Esophagus squamous epithelium (tissue), 5 donors: ENCODE measurements around the gene RILP. TPM values are rescaled to one million over a fixed set of nuclear protein-coding genes. Genes with fewer than 3 reads are reported as not detected.

Source experiments
- DNase-seq: peaks from one replicate; lab custom pipeline; 2025; lab: John Stamatoyannopoulos, UW
- H3K27ac ChIP-seq, 4 donors: fragments of 200-600 bp; sonication (generic); one replicate each; pipeline ENCODE4 v1.5.1; 2016 to 2019; ENCODE audit warnings: mild to moderate bottlenecking in 1 of 4
- H3K27me3 ChIP-seq, 4 donors: fragments of 200-600 bp; sonication (generic); 1 replicate in 3 of 4; 2 replicates in 1 of 4; pipeline versions ENCODE4 v1.5.1 to v1.6.0; 2017 to 2021; ENCODE audit warnings: antibody characterized with exemption in 1 of 4
- H3K36me3 ChIP-seq, 3 donors: fragments of 200-600 bp; sonication (generic); one replicate each; pipeline ENCODE4 v1.5.1; 2016 to 2019
- H3K4me1 ChIP-seq, 3 donors: fragments of 200-600 bp; sonication (generic); one replicate each; pipeline ENCODE4 v1.5.1; 2017 to 2019
- H3K4me3 ChIP-seq, 4 donors: fragments of 200-600 bp; sonication (generic); 1 replicate in 3 of 4; 2 replicates in 1 of 4; pipeline ENCODE4 v1.5.1; 2016 to 2019; ENCODE audit warnings: mild to moderate bottlenecking in 2 of 4, moderate library complexity in 1 of 4
- H3K9me3 ChIP-seq, 3 donors: fragments of 200-600 bp; sonication (generic); one replicate each; pipeline ENCODE4 v1.5.1; 2016 to 2019
- POLR2A ChIP-seq, 4 donors: fragments of 450-650 bp; IDR thresholded peaks; one replicate each; pipeline ENCODE4 v1.6.1; 2017; ENCODE audit warnings: antibody characterized with exemption in 4 of 4, mild to moderate bottlenecking in 4 of 4, moderate library complexity in 3 of 4
- WGBS, 2 donors: methylation state at CpG; one replicate each; pipeline ENCODE4 v1.1.5; 2018; 5-methylcytosine and 5-hydroxymethylcytosine counted together
- intact Hi-C: fragments of 100-400 bp; cut with DNase I; formaldehyde crosslinking; loops from one replicate; pipeline ENCODE4 v1.15.0; 2022
- total RNA-seq, 4 donors: library from RNA; depleted of rRNA; stranded (reverse); fragments of >200 nt; gene quantifications; one replicate each; pipeline ENCODE4 v1.1.0, GENCODE V29; 2016
- TF ChIP-seq, protein P1 (sequence below), 6 experiments: fragments of 450-650 bp in 4 of 6; fragments of 200-600 bp in 2 of 6; sonication (generic) in 2 of 6; IDR thresholded peaks; one replicate each; pipeline ENCODE4 v1.5.1; 2016 to 2019; ENCODE audit warnings: antibody characterized with exemption in 6 of 6, mild to moderate bottlenecking in 4 of 6, moderate library complexity in 4 of 6
- donor health status: DM: yes; HTN: yes; CAD: no.

The RILP gene
- total RNA-seq, 4 donors from 2014 or later, result 3.0 to 16.5 (median 13.9) TPM

DNA sequence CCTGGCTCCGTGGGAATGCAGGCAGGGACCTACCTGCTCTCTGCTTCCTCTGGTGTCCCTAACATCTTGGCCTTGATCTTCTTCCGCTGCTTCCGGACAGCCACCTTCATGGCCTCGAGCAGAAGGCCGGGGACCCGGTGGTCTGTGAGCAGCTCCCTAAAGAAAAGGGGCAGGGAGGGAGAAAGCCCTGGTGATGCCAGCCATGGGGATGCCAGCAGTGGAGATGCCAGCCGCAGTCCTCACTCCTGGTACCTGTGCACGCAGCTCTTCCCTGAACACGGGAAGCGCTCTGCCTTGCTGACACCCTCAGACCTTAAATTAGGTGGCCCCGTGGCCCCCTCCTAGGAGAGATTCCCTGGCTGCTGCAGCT lies 1.9 kb downstream of the RILP start:
- DNase-seq, result no peak
- peak overlapping the region; percentile 69 to 100 (median 91) for H3K27ac ChIP-seq
- no peaks in the 10 kb centered on the region for H3K27me3 ChIP-seq
- peaks cover 38 to 86% (median 42%) of the 10 kb centered on the region in 3 donors for H3K4me1 ChIP-seq
- no peak for TF ChIP-seq POLR2A (IDR thresholded peaks at IDR 0.05)
- TF ChIP-seq, protein P1, sequence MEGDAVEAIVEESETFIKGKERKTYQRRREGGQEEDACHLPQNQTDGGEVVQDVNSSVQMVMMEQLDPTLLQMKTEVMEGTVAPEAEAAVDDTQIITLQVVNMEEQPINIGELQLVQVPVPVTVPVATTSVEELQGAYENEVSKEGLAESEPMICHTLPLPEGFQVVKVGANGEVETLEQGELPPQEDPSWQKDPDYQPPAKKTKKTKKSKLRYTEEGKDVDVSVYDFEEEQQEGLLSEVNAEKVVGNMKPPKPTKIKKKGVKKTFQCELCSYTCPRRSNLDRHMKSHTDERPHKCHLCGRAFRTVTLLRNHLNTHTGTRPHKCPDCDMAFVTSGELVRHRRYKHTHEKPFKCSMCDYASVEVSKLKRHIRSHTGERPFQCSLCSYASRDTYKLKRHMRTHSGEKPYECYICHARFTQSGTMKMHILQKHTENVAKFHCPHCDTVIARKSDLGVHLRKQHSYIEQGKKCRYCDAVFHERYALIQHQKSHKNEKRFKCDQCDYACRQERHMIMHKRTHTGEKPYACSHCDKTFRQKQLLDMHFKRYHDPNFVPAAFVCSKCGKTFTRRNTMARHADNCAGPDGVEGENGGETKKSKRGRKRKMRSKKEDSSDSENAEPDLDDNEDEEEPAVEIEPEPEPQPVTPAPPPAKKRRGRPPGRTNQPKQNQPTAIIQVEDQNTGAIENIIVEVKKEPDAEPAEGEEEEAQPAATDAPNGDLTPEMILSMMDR (IDR thresholded peaks at IDR 0.05), result no peak
- intact Hi-C loops, result no loop called here
- H3K9me3 ChIP-seq, result no peaks in the 10 kb centered on the region
- H3K36me3 ChIP-seq, result peaks cover 20 to 35% (median 21%) of the 10 kb centered on the region in 3 donors
- H3K4me3 ChIP-seq, result peak overlapping the region in 3 of 4 donors; percentile 54 to 86 (median 84)
- WGBS, 2 donors, result 55 to 80% methylated on average over 5 to 8 of the region's 11 CpGs

DNA sequence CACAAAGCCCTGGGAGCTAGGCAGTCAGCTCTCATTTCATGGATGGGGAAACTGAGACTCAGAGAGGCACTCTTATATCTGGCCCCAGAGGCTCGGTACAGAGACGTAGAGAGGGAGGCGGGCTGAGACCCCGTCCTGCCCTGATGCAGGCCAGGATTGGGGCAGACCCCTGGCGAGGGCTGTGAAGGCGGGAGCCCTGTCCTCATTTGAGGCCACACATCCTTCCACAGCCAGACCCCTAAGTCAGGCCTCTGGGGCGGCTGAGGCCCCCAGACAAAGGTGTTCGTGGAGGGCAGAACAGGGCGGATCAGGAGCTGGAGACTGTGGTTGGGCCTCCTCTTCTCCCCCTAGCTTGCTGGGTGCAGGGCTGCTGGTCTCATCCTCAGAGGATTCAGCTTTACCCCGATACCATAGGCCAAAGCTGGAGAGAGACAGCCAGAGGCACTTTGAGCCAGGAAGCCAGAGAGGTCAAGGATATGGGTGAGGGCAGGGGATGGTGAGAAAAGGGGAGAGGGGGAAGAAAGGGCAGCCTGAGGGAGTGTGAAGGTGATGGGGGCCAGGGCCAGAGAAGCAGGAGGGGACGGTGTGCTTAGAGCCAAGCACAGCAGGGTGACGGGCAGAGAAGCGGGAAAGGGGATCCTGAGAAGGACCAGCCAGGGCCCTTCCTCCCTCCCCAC lies 3.3 kb downstream of the RILP start:
- H3K27ac ChIP-seq, result peak overlapping the region in 3 of 4 donors; percentile 61 to 87 (median 80)
- H3K4me3 ChIP-seq, result peak overlapping the region in 1 of 4 donors; percentile 74
- TF ChIP-seq, protein P1 (IDR thresholded peaks at IDR 0.05), result no peak
- TF ChIP-seq POLR2A (IDR thresholded peaks at IDR 0.05), result no peak
- peaks cover 8 to 21% (median 9%) of the 10 kb centered on the region in 3 donors for H3K36me3 ChIP-seq
- no peak for DNase-seq
- no peaks in the 10 kb centered on the region for H3K9me3 ChIP-seq
- no peaks in the 10 kb centered on the region for H3K27me3 ChIP-seq
- 80 to 82% methylated on average over 8 to 9 of the region's 13 CpGs for WGBS, 2 donors
- H3K4me1 ChIP-seq, result peaks cover 38 to 78% (median 42%) of the 10 kb centered on the region in 3 donors
- intact Hi-C loops, result no loop called here

DNA sequence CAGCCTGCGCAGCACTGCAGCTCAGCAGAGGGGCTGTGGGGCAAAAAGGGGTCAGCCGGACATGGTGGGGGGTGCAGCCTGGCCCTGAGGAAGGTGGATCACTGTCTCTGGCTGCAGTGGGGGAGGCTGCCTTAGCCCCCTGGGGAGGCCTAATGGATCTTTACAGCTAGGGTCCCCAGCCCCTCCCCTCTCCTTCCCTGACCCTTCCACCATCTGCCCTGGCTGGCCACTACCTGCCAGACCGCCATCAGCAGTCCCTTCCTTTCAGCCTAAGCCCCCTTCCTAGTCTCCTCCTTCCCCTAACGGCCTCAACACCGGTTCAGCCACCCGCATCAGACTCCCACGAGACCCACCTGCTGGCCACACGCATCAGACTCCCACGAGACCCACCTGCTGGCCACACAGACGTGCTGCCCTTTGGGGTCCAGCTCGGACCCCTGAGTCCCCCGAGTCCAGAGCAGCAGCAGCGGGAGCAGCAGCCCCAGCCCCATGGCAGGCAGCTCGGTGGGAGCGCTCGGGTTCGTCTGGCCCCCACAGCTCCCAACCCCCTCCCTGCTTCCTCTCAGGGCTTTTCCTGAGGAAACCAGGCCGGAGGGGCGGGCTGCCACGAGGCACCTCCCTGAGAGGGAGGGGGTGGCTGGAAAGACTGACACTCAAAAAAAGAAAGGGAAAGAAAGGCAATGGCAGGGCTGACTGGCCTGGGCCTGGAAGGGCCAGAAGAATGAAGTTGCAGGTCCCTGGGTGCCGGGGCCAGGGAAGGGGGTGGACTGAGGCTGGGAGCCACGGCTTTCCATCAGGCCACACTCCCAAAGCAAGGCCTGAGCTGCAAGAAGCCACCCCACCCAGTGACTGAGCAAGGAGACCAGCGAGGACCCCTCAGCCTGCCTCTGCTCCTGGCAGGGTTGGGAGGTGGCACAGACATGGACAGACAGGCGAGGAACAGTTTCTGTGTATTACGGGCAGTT lies 4.2 kb downstream of the RILP start, which contains the start of gene SCARF1:
Gene SCARF1 (minus strand): TSS at position 526 of the 965 bp plus-strand sequence. CDS start 35 bp downstream, at position 491.
- Histone ChIP-seq H3K9me3 (no peaks in the 10 kb centered on the region), H3K4me3 (peak within 1 kb of the TSS; percentile 9 to 74 (median 44)), H3K4me1 (peaks cover 32 to 74% (median 35%) of the 10 kb centered on the region in 3 donors), H3K36me3 (peaks cover 0 to 12% (median under 1%) of the 10 kb centered on the region in 3 donors), H3K27me3 (no peaks in the 10 kb centered on the region), H3K27ac (peak within 1 kb of the TSS; percentile 56 to 87 (median 70))
- TF ChIP-seq, protein P1 (IDR thresholded peaks at IDR 0.05), result no peak
- TF ChIP-seq POLR2A (IDR thresholded peaks at IDR 0.05), result peak in 2 of 4 donors; percentile 37 to 38
- 63 to 75% methylated on average over 6 to 11 of the region's 25 CpGs for WGBS, 2 donors
- no peak for DNase-seq
- intact Hi-C loops, result no loop called here

DNA sequence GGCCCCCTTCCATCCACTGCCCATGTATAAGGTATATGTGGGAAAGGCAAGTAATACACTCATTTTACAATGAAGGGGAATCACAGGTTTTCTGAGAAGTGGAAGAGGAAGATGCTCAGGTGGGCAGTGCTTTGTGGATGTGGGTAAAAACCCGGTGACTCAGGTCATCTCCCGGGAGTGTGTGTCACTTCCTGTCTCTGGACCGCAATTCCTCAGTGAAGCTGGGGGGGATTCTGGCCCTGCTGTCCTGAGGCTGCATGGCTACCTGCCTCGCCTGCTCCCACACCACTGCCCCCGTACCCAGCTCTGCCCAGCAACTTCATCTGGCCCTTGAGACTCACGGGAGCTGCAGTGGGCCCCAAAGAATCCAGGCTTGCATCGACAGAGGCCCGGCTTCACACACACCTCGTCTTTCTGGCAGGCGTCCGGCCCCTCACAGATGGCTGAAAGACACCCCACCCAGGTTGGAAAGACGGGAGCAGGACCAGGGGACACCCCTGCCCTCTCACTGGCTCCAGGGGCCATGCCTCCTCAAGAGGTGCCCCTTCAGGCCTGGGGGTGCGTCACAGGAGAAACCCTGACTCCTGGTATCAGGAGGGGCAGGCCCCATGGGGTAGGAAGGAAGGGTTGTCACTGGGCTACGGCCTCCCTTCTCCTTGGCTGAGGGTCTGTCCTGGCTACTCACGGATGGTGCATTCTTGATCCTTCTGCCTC lies 5.0 kb downstream of the RILP start:
- intact Hi-C loops, result no loop called here

More for the DNA sequence above, 5.0 kb downstream of the RILP start:
- Histone ChIP-seq H3K4me3 (peak overlapping the region; percentile 9 to 74 (median 44)), H3K4me1 (peaks cover 24 to 73% (median 30%) of the 10 kb centered on the region in 3 donors), H3K27me3 (no peaks in the 10 kb centered on the region), H3K27ac (peak overlapping the region; percentile 56 to 87 (median 70)), H3K9me3 (no peaks in the 10 kb centered on the region), H3K36me3 (peaks cover 0 to 8% (median 0%) of the 10 kb centered on the region in 3 donors)
- 39 to 60% methylated on average over 7 to 13 of the region's 15 CpGs for WGBS, 2 donors
- DNase-seq, result no peak
- TF ChIP-seq, protein P1 (IDR thresholded peaks at IDR 0.05), result no peak
- no peak for TF ChIP-seq POLR2A (IDR thresholded peaks at IDR 0.05)
